Posterior cingulate gyrus (tissue), 11 donors: Measurements from ENCODE around the gene TM7SF2.

Experiments used
- DNase-seq, 10 donors: peaks; one replicate each; pipeline versions ENCODE4 v3.0.0 to v3.0.0-alpha.2; 2020 to 2021; ENCODE audit warnings: mixed read lengths in 3 of 10
- intact Hi-C: fragments of 100-400 bp; cut with DNase I; formaldehyde crosslinking; loops from one replicate; pipeline ENCODE4 v1.15.1; 2023

The TM7SF2 gene

DNA sequence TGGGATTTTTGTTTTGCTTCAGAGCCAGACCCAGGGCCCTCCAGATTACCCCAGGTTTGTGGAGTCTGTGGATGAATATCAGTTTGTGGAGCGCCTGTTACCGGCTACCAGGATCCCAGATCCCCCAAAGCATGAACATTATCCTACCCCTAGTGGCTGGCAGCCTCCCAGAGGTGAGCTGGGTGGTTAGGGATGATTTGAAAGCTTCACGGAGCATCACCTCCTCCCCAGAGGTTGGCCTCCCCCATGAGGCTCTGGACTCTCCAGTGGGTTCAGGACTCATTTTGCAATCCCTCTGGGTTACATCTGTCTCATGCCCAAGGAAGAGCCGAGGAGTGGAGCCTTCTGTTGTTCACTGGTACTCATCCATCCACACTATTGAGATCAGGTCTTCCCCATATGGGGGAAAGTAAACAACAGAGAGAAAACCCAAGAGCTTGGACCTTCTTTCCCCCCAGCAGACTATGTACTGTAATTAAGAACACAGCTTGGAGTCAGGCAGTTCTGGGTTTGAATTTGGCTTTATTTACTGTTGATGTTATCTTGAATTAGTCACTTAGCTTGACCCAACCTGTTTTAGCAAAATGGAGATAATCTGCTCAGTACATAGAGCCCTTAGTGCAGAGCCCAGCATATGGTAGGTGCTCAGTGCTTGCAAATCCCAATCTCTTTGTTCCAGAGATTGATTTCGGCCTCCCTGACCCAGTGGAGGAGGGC lies 13.0 kb downstream of the TM7SF2 start:
- intact Hi-C loops: loop anchor here (5.0 kb wide), 1 partner anchor 42 kb away; the partner anchor contains the start of genes CDCA5 and ZFPL1

DNA sequence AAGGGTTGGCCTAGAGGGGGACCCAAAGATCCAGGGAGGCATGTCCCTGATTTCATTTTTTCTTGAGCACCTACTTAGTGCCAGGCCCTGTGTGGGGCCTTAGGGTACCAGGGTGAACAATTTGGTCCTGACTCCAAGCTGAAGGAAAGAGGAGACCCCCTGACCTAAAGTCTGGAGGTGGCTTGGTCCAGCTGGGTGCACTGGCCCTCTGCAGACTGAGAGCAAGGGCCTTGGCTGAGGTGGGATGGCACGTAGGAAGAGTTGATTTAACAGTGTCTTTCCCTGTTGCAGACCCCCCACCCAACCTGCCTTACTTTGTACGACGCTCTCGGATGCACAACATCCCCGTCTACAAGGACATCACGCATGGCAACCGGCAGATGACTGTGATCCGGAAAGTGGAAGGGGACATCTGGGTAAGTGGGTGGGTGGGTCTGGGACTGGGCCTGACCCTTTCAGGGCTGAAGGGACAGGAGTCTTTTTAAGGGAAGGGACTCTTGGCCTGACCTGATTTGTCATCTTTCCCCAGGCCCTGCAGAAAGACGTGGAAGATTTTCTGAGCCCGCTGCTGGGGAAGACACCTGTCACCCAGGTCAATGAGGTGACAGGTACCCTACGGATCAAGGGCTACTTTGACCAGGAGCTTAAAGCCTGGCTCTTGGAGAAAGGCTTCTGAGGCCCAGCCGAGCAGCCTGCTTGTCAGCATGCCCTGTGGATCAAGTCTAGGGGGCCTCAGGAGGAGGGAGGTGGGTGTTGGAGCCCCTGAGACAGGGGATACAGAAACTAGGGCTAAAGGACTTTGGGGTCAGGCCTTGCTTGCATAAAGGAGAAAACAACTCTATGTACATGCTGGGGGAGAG lies 13.8 kb downstream of the TM7SF2 start:
- intact Hi-C loops: no loop called here
- peak in 3 of 10 donors; percentile 12 to 56 (median 26) for DNase-seq

More for the DNA sequence above, 13.0 kb downstream of the TM7SF2 start:
- peak in 3 of 10 donors; percentile 5 to 47 (median 23) for DNase-seq

DNA sequence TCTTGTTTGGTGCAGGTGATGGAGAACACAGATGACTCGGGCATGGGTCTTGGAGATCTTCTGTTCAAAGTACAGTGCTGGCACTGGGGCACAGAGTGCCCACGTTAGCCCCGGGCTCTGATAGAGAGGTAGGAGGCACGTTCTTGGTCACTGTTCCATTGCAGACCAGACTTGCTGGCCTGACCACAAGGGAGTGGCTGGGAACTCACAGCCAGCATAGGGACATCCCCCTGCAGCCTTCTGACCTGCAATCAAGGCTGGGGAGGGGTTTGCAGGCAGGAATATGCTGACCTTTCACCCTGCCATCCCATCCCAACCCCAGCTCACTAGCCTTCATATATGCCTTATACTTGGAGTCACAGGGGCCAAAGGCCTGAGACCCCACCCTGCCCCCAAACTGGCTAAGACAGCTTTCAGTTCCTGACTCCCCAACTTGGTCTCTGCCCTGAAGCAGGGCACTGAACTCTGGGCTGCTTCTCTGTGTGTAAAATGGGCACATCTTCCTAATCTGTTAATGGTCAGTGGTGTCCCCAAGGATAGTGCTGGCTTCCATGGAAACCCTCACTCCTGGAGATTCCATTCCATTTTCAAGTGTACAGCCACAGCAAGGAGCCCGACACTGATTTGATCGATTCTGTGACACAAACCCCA lies 15.1 kb downstream of the TM7SF2 start:
- peak in 3 of 10 donors; percentile 13 to 57 (median 21) for DNase-seq
- intact Hi-C loops: no loop called here

DNA sequence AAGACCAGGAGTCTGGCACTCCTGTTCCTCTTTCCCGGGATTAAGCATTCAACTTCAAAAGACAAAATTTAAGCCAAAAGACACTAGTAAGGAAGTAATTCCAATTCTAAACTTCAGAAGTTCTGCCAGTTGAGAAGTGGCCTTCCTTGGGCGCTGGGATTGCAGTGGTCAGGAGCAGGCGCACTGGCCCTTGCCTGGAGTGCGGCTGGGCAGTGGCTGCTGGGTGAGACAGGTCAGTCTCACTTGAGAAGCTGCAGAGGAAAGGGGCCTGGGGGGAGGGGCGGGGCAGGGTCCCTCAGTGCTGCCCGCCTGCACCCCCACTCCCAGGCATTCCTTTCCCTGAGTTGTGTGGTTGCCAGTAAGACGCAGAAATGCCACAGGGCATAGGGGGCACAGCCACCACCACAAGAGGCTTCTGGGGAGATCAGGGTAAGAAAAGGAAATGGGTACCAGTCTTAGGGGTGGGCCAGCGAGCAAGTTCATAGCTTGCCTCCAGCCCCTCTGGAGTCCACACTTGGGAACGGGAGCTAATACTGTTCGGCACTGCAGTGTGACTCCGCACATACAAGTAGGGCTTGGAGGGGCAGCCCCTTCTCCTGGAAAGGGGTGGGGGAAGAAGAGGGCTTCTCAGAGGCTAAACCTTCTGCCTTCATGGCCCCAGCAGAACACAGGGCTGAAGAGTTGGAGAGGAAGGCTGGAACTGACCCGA lies 16.0 kb downstream of the TM7SF2 start:
- peak in 3 of 10 donors; percentile 44 to 51 (median 47) for DNase-seq
- intact Hi-C loops: no loop called here

DNA sequence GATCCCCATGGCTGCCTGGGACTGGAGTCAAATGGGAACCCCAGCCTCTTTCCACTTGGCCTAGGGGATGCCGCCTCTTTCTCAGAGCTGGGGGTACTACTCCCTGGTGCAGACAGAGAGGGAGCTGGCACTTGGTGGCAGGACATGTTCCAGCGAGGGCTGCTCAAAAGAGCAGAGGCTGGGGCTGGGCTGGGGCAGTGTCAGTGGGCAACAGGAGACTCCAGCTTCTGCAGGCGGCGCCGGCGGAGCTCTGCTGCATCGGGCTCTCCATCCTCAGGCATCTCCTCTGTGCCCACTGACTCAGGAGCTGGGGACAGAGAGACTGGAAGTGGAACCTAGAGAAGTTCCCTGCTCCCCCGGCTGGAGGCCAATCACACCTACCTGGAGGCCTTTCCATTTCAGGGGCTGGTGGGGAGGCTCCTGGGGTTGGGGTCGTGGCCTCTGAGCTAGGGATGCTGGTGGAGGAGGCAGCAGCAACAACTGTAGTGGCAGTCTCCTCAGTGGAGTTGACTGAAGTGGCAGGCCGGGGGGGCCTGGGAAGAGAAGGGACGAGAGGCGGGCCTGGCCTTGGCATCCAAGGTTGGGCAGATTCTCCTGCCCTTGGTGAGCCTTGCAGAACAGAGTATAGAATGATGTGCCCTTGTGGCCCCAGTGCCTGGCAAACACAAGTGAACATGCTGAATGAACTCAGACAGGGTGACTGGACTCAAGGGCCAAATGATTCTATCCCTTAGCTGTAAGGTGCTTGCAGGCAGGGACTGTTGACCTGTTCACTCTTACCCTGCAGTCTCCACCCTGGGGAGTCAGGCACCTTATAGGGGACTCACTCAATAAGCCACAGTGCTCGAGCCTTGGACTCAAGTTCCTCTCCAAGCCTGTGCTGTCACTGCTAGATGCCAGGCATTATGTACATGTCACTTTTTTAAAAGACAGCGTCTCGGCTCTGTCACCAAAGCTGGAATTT lies 16.8 kb downstream of the TM7SF2 start:
- intact Hi-C loops: no loop called here
- peak in 3 of 10 donors; percentile 49 to 77 (median 65) for DNase-seq

DNA sequence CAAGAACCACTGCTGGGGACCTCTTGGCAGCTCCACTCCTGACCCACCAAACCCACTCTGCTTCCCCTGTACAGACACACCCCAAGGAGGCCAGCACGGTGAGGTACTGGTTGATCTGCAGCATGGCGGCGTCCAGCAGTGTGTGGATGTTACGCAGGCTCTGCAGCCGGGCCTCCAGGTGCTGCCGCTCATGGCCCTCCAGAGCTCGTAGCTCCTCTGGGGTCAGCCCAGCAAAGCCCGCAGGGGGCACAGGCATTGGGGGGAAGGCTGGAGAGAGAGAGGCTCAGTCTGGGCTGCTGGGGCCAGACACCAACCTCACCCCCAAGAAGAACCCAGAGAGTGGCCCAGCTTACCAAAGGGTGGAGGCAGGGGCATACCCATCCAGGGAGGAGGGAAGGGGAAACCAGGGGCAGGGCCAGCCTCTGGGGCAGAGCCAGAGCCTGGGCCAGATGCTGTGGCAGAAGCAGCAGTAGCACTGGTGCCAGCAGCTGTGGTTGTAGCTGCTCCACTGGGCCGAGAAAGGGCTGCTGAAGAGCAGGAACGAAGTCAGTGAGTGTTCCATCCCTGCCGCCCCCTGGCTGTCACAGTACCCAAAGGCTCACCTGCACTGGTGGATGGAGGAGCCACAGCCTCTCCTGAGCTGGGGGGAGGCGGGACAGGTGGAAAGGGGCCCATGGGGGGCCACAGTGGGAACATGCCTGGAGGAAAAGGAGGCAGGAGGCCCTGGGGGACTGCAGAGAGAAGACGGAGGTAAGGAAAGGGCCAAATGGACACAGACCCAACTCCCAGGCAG lies 18.2 kb downstream of the TM7SF2 start:
- intact Hi-C loops: no loop called here

DNA sequence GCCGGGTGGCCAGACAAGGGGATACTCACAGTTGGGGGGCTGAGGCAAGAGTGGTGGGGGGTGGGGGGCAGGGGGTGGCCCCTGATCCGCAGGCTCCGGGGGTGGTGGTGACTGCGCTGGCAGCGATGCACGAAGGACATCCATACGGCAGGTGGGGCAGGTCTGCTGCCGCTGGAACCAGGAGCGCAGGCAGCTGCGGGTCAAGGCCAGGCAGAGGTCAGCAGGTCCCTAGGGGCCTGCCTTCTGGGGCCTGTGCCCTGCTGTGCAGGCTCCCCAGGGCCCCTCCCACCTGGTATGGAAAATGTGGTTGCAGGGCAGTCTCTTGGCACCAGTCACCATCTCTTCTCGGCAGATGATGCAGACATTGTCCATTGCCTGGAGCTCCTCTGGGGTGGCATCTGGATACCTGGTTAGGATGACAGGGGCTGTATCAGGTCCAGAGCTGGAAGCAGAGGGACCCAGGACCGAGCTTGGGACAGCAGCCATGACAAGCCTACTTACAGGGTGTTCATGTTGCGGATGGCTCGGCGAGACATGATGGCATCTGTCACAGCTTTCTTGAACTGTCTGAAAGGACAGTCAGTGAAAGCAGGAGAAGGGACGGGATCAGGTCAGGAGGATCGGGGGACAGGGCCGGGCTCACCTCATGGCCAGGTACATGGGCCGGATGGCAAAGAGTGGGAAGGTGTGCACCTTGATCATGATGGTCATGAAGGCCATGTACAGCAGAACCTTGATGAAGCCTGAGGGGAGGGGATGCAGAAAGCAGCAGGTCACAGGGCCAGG lies 19.2 kb downstream of the TM7SF2 start:
- peak in 3 of 10 donors; percentile 57 to 64 (median 61) for DNase-seq
- intact Hi-C loops: no loop called here

More for the DNA sequence above, 18.2 kb downstream of the TM7SF2 start:
- DNase-seq: peak in 3 of 10 donors; percentile 46 to 78 (median 69)

DNA sequence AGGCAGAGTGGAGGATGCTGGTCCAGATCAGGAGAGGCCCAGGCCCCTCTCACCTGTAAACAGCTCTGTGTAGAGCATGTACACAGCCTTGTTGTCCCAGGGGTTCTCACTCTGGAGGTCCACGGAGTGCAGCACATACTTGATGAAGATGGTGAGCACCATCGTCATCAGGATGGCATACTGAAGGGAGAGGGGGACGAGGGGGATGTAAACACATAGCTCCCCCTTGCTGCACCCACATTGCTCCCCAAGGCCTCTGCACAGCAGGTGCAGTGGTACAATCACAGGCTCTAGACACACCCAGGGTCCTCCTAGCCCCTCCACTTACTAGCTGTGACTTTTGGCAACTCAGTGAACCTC lies 19.7 kb downstream of the TM7SF2 start:
- DNase-seq: peak in 2 of 10 donors; percentile 7 to 24
- intact Hi-C loops: no loop called here

DNA sequence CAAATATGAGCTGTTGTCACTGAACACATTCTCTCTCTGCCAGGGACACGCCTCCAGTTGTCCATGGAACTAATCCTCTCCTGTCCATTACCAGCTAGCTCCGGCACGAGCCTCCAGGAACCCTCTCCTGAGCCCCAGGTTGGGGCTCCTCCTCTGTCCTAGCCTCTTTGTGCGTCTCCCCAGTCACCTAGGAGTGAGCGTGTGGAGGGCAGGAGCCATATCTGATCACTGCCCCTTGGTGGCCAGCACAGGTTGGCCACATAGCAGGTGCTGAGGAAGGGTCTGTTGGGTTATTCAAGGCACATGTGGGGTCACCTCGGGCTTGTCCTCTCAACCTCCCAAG lies 20.2 kb downstream of the TM7SF2 start:
- DNase-seq: peak in 1 of 10 donors; percentile 52
- intact Hi-C loops: no loop called here

DNA sequence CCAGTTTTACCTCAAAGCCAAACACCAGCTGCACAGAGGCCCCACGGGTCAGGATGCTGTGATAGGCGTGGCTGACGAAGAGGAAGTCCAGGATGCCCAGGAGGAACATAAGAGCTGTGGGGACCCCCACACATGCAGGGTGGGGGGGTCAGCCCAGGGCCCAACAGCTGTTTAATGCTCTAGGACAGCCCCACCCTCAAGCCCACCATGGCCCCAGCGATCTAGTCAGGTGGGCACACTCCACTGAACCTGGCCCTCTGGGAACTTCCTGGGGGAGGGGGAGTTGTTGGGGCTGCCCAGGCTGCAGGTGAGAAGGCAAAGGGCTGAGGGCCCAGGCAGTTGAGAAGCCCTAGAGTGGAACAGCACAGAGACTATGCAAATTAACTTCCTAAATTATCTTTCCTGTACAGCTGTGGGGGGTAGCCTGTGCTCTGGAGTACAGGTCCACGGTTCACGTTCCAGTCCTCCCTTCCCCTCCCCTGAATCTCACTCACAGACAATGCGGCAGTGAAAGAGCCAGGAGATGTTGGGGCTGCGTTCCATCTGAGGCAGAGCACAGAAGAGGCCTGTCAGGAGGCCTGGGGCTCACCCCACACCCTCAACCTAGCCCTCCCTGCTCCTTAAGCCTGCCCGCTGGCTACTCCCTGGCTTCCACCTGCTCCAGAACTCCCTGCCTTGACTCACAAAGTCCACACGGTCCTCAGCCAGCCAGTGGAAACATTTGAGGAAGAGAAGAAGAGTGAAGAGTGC lies 20.7 kb downstream of the TM7SF2 start:
- intact Hi-C loops: no loop called here
- DNase-seq: peak in 1 of 10 donors; percentile 52

DNA sequence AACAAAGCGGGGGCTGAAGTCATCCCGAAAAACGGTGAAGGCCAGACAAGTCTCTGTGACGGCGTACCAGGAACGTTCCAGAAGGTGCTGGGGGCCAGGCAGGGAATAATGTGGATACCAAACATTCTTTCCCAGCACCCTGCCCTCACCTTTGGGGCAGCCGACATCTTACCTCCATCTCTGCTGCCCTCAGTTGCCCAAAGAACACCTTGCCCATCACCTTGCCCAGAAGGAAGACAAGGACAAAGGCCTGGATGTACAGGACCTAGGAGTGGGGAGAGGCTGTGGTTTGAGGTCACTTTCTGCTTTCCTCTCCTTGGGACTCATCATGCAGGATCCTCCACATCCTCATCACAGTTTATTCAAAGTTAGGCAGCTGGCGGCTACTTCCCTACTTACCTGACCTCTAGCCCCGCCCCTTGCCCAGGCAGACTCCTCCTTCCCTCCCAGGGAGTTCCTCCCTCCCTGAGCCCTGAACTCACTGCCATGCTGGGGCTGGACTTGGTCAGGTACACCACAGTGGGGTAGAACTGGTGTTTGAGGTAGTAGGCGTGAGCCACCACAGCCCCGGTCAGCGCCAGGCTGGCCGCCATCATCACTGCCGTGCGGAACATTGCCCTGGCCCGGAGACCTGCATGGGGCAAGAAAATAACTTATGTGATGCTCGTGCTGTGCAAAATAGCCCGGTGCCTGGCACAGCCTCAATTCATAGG lies 21.5 kb downstream of the TM7SF2 start:
- DNase-seq: peak in 2 of 10 donors; percentile 57 to 79
- intact Hi-C loops: no loop called here

DNA sequence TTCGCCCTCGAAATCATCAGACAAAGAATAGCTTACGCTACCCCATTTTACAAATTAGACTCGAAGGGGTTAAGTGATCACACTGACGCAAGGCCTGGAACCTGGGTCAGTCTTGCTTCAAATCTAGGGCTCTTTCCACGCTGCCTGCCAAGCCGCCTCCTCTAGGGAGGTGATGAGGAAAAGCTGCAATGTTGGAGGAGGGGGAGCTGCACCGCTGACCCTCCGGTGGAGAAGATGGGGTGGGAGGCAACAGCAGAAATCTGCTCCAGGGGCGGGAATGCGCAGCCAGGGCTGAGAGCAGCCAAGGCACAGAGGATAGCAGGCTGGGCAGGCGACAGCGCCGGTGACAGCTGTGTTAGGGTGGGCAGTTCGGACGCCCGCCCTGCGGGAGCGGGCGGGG lies 22.1 kb downstream of the TM7SF2 start:
- DNase-seq: peak in 3 of 10 donors; percentile 60 to 79 (median 63)
- intact Hi-C loops: no loop called here

DNA sequence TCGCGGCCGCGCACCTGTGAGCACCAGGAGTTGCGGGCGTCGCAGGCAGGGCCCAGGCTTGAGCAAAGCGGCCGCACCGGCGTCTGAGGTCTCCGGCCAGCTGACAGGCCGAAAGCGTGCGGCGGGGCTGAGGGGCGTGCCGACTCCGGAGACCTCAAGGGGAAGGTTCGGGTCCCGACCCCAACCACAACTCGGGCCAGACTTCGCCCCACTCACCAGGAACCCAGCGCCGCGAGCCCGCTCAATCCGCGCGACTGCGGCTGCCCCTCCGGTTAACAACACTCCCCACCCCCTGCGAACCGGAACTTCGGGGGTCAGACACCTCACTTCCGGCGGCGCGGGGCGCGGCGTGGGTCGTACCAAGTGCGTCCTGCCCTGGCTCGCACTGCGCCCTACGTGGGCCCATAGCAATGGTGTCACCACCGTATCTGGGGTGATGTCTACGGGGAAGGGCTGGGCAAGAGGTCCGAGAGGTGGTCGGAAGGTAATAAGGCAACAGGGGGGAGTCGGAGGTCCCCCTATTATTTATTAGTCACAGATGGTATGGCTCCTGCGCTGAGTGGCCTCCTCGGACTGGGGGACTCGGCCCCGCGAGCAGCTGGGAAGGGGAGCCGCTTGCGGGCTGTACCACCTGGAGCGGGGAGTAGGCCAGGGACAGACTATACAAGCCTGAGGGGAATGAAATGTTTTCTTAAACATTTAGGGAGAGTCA lies 22.7 kb downstream of the TM7SF2 start, which contains the start of gene SYVN1:
TSS of gene SYVN1 (minus strand) at position 280 of the 712 bp plus-strand sequence. CDS start 918 bp downstream, outside the sequence.
- intact Hi-C loops: no loop called here
- peak; percentile 90 to 99 (median 92) for DNase-seq

DNA sequence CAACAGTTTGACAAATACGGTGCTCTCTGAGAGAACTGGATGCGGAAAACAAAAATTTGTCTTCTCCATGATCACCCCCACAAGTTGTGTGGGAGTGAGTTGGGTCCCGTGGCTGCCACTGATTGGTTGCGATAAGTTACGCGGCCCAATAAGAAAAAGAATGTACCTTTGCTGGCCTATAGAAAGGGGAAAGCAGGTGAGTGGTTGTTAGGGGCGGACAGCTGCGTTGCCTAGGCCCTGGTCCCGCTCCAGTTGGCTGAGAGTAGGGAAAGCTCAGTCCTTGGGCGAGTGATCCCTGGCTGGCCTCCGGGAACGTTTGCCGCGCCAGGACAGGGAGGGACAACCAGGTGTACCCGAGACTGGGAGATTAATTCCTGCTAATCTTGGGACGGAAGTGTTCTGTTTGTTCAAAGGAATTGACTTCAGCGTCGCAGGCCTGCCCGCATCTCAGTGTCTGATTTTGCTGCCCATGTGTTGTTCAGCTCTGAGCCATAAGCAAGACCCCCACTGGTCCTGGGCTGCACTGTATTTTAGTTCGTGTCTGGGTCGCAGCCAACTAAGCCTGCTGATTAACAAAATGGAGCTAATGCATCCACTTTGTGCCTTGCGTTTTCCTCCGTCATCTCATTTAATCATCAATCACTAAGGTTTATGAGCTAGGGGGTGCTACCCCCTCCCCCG lies 23.4 kb downstream of the TM7SF2 start:
- DNase-seq: peak; percentile 57 to 97 (median 82)
- intact Hi-C loops: loop anchor here (5.0 kb wide), 1 partner anchor 52 kb away; no protein-coding TSS in a partner anchor
